Fibroblast of gingiva (primary cell): ENCODE data around the gene ZNF579.
A peak's percentile ranks its signal among the peaks of the same experiment; 100 is the strongest.

Experiments
- DNase-seq: peaks from one replicate; pipeline ENCODE4 v3.0.0-alpha.2; 2011; ENCODE audit warnings: low read depth

Gene ZNF579

DNA sequence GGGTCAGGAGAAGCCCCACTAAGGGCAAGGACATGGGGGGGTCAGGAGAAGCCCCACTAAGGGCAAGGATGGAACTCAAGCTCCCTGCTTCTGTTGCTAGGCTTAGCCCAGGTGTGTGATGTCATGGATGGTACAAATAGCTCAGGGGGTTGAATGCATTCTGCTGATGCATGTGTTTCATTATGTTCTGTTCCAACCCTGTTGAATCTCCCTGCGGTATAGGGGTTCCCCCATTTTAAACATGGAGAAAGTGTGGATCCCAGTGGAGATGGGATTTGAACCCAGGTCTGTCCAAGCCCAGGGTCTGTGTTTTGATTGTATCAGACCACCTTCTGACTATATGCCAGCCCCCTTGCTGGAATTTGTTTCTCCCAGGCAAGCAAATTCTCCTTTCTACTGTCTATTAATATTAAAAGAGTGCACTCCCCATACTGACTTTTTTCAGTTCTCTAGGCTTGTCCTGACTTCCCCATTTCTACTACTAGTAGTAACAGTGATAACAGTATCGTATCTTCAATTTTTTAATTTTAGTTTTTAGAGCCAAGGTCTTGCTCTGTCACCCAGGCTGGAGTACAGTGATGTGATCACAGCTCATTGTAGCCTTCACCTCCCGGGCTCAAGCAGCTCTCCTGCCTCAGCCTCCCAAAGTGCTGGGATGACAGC is 31.5 kb upstream of the ZNF579 start:
- DNase-seq, result no peak

DNA sequence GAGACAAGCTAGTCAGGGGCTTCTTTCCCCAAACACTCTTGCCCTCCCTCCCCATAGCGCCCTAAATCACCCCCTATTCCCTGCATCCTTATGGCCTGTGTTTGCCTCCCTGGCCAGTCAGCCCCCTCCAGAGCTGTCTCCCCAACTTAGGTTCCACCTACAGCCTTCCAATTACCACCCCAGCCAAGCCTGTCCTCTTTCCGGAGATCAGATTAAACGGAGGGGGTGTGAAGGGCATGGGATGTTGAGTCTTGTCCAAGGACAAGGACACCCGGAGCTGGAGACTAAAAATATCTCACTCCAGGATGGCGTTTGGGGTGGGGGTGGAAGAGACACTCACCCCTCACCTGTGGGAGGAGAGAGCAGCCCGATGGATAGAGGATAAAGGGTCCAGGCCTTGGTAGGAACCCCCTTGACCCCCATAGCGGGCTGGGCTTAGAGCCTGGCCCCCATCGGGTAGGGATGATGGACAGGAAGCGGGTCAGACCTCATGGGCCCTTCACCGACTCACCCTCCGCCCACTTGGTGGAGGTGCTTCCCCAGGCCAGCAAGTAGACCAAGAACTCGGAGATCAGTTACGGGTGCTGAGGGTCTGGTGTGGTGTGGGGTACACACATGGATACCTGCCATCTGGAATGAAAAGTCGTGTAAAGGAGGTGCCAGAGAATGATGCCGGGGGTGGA is 30.8 kb upstream of the ZNF579 start:
- DNase-seq, result no peak

DNA sequence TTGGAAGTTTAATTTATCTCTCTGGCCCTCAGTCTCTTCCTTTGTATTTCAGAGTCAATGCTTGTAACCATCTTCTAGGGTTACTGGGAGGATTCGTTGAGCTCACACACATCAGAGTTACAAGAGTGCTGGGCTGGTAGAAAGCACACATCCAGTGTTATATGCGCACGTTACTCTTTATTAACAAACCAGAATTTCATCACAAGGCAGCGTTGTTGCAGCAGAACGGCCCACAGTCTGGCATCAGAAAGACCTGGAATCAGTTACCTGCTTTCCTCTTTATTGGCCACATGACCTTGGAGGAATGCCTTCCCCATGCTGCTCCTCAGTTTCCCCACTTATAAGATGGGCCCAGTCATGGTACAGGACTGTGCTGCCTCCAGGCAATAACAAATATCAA is 28.7 kb upstream of the ZNF579 start:
- no peak for DNase-seq

DNA sequence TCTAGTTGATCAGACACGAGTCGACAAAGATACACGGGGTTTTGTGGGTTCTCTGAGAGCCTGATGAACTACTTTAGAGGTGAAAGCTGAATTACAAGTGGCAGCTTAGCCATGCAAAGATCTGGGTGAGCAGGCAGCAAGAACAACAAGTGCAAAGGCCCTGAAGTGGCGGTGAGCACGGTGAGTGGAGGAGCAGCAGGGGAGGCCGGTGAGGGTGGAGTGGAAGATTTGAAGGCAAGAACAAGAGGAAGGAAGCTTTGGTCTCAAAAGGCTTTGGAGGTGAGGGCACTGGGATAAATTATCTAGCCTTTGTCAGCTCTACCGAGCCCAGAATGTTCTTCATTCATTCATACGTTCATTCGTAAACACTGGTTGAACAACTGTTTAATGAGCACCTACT is 26.2 kb upstream of the ZNF579 start:
- no peak for DNase-seq

DNA sequence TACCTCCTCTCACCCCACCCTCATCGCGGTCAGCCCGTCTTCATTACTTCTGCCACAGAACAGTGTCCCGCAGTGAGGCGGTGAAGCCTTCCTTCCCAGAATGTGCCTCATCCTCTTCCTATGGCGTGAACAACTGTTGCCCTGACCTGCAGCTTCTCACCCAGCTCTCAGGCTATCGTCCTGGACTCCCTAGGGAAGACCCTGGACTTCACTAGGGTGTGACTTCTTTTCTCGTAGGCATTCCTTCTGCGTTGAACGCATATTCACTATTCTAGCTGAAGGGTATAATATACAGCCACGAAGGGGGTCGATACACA is 25.8 kb upstream of the ZNF579 start:
- DNase-seq, result no peak

DNA sequence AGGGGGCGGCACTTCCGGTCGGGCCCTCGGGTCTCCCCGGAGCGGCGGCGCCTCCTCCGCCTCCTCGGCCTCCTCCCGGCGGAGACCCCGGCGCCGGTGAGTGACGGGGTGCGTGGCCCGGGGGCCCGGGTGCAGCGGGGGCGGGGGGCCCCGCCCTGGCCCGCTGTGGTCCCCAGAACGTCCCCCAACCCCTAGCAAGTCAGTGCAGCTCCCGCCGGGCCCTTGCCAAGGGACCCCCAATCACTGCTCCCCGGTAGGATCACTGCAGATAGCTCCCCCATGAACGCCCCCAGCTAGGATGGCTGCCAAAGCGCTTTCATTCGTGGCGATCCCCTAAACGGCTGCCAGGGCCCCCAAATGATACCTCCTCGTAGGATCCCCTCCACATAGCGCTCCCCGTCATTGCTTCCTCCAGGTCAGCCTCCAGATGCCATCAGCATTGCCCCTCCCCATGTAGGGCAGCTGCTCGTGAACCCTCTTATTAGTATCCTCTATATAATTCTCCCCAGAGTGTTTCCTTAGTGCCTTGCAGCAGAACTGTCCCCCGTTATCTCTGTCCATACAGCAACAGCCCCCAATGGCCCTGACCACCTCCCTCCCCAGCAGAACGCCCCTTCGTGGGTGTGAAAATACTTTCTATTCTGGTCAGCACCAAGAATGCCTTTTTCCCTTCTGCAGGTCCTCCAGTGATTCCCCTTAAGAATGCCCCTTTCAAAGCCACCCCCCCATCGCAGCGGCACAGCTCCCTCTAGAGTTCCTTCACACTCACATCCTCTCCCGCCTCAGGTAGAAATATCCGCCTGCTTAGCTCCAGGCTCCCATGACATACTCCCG is 25.2 kb upstream of the ZNF579 start, which contains the start of gene ZNF865:
ZNF865 (plus strand) TSS at position 11 of the 834 bp plus-strand sequence. CDS start 7,972 bp downstream, outside the sequence.
- DNase-seq, result peak; percentile 77

DNA sequence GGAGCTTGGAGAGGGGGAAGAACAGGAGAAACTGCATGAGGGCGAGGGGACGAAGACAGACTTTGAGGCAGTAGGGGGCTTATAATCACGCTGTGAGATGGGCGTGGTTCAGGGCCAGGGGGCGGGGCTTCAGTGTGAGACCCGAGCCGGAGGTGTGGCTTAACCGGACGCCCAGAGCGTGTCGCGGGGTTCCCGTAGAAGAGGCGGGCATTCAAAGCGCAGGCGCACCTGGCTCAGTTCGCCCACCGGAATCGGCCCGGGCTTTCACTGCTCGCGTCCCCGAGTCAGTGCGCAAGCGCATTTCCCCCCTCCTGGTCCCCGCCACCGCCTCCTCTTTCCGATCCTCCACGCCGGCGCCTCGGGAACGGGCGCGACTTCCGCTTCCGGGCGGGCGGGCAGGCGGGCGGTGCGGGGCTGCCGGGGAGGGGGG is 24.6 kb upstream of the ZNF579 start:
- peak; percentile 94 for DNase-seq

DNA sequence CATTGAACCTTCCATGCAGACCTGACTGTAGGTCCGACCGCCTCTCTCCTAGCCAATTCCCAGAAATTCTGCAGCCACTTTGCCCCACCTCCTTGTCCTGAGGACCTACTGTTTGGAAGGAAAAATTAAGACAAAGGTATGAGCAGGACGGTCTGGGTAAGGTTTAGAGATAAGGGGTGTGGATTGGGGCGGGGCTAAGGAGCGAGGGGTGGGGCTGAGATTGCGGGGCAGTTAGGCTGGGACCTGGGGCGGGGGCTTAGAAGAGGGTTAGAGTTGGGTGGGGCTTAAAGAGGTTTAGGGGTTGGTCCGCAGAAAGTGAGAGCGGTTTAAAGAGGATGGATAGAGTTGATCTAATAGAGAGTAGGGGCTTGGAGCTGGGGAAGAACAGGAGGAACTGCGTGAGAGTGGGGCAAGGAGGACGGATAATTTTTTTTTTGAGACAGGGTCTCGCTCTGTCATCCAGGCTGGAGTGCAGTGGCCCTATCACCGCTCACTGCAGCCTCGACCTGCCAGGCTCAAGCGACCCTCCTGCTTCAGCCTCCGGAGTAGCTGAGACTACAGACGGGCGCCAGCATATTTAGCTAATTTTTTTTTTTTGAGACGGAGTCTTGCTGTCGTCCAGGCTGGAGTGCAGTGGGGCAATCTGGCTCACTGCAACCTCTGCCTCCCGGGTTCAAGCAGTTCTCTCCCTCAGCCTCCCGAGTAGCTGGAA is 23.1 kb upstream of the ZNF579 start:
- no peak for DNase-seq

DNA sequence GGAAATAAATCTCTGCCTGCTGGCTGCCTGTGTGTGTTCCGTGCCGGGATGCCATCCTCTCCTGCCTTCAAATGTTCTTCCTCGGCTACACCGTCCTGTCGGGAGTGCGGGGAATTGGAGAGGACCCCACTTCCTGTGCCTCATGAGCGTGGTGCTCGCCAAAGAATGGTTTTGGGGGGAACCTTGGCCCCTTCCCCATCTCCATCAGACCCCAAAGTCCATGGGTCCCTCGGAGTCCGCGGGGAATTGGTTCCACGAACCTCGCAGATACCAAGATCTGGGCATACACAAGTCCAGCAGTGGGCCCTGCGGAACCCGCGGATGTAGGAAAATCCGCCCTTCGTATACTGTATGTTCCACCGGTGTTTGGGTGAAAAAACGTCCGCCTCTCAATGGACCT is 22.5 kb upstream of the ZNF579 start:
- no peak for DNase-seq

DNA sequence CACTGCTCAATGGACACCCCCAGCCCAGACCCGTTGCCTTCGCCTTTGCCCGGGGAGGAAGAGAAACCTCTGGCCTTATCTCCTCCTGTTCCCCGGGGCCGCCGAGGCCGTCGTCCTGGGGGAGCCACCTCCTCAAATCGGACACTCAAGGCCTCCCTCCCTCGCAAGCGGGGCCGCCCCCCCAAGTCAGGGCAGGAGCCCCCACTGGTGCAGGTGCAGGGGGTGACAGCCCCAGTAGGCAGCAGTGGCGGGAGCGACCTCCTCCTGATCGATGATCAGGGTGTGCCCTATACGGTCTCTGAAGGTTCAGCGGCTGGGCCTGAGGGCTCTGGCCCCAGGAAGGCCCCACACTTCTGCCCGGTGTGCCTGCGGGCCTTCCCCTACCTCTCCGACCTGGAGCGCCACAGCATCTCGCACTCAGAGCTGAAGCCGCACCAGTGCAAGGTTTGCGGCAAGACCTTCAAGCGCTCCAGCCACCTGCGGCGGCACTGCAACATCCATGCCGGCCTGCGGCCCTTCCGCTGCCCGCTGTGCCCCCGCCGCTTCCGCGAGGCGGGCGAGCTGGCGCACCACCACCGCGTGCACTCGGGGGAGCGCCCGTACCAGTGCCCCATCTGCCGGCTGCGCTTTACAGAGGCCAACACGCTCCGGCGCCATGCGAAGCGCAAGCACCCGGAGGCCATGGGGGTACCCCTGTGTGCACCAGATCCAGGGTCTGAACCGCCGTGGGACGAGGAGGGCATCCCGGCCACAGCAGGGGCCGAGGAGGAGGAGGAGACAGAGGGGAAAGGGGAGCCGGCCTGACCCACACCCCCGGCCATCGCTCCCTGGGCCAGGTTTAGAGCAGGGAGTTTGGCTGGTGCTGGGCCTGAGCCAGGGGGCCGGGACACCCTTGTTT is 21.7 kb upstream of the ZNF579 start:
- DNase-seq, result no peak

DNA sequence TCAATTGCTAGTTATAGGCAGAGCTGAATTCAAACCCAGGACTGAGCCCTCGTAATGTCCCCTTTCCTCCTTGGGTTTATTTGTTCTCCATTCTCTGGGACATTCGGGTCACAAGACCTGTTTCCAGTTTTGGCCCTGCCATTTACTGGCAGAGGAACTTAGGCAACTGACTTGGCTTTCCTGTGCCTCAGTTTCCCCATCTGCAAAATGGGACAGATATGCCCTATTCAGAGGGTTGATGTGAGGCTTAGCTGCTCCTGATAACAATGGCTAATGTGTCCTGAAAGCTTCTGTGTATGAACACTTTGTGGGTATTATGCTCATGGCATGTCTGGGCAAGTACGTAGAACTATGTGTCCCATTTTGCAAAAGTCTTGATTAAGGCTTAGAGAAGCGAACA is 20.4 kb upstream of the ZNF579 start:
- no peak for DNase-seq

DNA sequence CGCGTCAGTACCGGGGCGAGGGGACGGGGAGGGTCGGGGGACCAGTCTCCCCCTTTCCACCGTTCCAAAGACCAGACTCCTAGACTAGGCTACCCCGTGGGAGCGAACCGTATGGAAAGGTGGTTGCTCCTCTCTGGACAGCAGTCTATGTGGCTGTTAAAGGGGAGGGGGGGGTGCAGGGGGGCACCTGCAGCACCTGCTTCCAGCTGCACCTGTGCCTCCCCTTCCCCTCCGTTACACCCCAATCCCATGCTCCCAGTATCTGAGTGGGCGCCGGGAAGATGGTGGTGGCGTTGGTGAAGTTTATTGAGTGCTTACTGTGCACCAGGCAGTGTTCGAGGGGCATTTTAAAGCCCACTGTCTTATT is 20.0 kb upstream of the ZNF579 start:
- DNase-seq, result no peak

DNA sequence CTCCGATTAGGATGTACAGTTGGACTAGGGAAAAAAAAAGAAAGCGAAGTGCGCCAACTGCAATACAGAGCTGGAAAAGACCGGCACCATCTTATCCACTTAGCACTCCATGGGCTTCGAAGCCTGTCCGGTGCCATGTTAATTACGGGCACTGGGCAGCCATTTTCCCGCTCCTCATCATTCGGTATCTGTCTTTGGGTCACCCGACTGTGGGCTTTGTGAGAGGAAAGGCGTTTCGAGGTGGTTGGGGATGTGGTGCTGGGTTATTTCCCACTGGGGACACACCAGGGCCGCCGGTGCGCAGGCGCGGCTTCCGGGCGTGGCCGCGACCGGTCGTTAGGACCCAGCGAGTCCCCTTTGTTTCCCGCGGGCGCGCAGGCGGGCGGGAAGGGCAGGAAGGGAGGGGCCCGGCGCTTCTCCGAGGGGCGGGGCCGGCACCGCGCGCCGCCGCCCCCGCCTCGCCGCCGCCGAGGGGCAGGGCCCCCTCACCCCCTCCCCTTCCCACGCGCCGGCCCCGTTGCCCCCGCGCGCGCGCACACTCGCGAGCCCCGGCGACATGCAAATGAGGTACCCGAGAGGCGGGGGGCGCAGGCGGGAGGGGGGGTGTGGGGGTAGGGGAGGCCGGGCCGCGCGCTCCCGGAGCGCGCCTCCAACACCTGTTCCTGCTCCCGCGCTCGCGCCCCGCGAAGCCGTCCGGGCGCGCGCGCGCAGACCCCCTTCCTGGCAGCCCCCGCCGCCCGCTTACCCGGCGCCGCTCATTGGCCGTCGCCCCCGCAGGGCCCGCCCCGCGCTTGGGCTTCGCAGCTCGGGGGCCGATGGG is 19.4 kb upstream of the ZNF579 start, which contains the start of gene ZNF524:
ZNF524 (plus strand) TSS at position 447 of the 820 bp plus-strand sequence. CDS start 1,825 bp downstream, outside the sequence.
- peak; percentile 82 for DNase-seq

DNA sequence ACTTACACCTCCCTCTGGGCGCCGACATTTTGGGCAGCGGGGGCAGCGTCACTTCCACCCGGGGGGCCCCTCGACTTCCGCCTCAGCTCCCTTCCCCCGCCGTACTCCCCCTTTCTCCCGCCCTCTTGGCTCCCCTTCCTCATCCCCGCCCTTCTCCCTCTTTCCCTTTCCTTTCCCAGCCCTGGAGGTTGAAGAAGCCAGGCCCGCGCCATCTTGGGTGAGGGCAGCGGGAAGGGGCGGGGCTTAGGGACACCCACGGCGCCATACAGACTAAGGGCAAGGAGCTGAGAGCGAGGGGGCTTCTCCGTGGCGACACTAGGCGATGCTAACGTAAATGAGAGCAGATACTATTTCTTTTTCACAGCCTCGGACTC is 18.8 kb upstream of the ZNF579 start, which contains the start of gene FIZ1:
FIZ1 (minus strand) TSS at position 50 of the 374 bp plus-strand sequence. CDS start 1,652 bp downstream, outside the sequence.
- DNase-seq, result peak; percentile 99

DNA sequence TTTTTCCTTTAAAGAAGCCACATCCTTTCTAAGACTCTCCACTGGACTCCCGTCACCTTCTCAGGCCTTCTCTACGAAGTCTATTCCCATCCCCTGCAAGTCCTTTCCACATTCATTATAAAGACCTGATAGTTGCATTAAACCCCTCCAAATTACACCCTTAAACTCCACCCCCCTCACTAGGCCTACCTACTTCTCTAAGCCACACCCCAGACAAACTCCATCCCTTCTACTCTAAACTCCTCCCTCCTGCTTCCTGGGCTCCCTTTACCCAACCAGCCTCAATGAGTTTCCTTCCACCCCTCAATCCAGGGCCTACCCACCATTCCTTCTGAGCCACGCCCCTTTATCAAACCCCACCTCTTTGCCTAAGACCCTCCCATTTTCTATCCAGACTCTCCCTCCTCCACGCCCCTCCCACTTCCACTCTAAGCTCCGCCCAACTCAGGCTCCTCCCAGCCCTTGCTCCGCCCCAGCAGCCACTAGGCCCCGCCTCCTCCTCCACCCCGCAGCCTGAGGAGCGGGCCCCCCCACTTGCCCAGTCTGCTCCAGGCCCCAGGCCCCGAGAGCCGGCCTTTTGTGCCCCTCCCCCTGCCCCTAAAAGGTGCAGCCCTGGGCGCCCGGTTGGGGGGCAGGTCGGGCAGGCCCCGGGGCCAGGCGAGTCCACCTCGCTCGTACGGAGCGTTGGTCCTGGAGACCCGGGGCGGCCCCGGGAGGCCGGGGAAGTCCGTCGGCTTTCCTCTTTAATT is 18.2 kb upstream of the ZNF579 start:
- peak; percentile 93 for DNase-seq

DNA sequence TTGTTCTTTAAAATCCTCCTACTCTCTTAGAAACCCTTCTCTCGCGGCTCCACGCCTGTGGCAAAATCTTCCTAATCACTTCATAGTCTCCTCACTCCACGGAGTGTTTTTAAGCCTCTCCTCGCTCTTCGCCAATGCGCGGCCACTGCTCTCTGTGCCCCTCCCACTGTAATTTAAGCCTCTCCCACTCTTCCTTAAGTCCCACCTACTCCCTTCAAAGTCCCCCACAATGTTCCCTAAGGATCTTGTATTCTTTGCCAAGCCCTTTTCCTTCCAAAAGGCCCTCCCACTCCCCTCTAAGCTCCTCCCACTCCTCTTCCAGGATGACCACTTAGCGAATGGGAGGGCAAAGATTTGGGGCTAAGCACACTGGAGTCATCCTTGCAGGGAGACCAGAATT is 17.4 kb upstream of the ZNF579 start:
- no peak for DNase-seq

DNA sequence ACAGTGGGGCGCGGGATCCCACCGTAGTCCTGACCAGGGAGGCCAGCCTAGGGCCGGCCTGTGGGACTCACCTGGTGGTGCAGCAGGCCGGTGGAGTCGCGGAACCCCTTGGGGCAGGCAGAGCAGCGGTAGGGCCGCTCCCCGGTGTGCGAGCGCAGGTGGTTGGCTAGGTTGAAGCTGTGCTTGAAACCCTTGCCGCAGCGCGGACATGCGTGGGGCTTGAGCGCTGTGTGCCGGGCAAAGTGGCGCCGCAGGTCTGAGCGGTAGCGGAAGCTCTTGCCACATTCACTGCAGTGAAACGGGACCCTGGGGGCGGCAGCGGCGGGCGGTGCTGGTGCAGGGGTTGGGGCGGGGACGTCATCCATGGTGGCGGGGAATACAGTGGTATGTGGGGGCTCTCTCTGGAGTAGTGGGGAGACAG is 16.9 kb upstream of the ZNF579 start:
- DNase-seq, result no peak

DNA sequence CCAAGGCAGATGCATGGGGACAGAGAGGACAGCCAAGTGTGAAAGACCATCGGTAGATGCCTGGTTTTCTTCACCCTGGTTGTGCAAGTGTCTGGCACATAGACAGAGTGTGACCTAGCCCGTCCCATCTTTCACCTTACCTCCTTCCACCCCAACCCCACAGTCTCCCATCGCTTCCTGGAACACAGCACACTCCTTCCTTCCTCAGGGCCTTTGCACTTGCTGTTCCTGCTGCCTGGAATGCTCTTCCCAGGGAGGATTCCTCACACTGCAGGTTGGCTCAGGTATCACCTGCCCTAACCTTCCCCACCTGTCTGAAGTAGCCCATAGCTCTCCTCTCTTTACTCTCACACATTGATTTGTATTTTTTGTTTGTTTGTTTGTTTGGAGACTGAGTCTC is 15.7 kb upstream of the ZNF579 start:
- DNase-seq, result no peak

DNA sequence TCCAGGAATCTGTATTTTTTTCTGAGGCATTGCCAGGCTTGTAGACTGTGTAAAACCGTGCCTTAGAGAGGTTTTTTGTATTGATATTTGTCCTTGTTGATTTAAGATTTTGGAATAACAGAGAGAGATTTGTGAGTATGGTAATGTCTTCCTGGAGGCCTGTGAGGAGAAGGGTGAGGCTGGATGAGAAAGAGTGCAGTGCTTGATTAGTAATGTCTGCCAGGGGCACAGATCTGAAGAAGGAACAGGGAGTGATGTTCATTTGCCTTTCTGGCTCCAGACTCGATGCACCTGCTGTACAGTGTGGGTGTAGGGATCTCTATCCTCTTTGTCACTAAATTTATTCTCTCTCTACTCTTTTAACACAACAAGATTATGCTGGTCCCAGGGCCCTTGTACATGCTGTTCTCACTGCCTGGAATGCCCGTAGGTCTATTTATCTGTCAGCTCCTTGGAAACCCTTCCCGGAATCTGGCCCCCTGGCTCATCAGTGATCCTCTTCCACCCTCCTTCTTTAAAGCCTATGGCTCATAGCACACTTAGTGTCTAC is 14.4 kb upstream of the ZNF579 start:
- no peak for DNase-seq
